Panc1 (cell line): ENCODE measurements around the gene FRK. TPM values are rescaled to one million over a fixed set of nuclear protein-coding genes. Genes with fewer than 3 reads are reported as not detected.
"Not testable (repeated sequence)": the region's sequence is repeated elsewhere in the genome, so short reads cannot be mapped to it uniquely, and the experiment has no call there.

Source experiments
- ATAC-seq: fragments of 200-7000 bp; cut with Tn5 transposase; 2 replicates; pipeline ENCODE4 v1.9.1; 2020; ENCODE audit warnings: mild to moderate bottlenecking, moderate library complexity
- BruUV-seq: library from RNA; stranded (reverse); fragments of 400-500 nt; replicated peaks from 2 replicates; lab custom pipeline; 2021; lab: Mats Ljungman, UMichigan
- CTCF ChIA-PET: fragments of 300-600 bp; sonication (Branson Sonifier 250); formaldehyde crosslinking; loops from one replicate; lab custom pipeline; 2022; ENCODE audit warnings: antibody characterized with exemption; lab: Charles Lee
- POLR2A ChIA-PET: fragments of 300-600 bp; sonication (Branson Sonifier 250); formaldehyde crosslinking; loops from one replicate; lab custom pipeline; 2022; ENCODE audit warnings: antibody characterized with exemption; lab: Charles Lee
- DNase-seq: peaks from one replicate; pipeline ENCODE4 v3.0.0-alpha.2; 2010; ENCODE audit warnings: low read depth, low spot score
- H3K27ac ChIP-seq: 2 replicates; pipeline ENCODE4 v1.5.1; 2011; ENCODE audit warnings: mild to moderate bottlenecking, low read length, inconsistent platforms
- H3K27me3 ChIP-seq: fragments of 200-500 bp; sonication (Bioruptor generic); 2 replicates; pipeline ENCODE4 v1.6.0; 2014; ENCODE audit warnings: low read length, inconsistent platforms; ENCODE audit not compliant: control insufficient read depth, insufficient read depth
- H3K36me3 ChIP-seq: fragments of 200-500 bp; sonication (Bioruptor generic); 2 replicates; pipeline ENCODE4 v1.5.1; 2014; ENCODE audit warnings: inconsistent platforms, mild to moderate bottlenecking, low read length, moderate library complexity; ENCODE audit not compliant: control insufficient read depth, insufficient read depth
- H3K4me1 ChIP-seq: 2 replicates; pipeline ENCODE4 v1.5.1; 2011; ENCODE audit warnings: inconsistent platforms, mild to moderate bottlenecking, low read length, moderate library complexity; ENCODE audit not compliant: control insufficient read depth, insufficient read depth
- H3K4me3 ChIP-seq, 2 experiments: 2 replicates each; pipeline ENCODE4 v1.5.1; 2011 to 2012; ENCODE audit warnings: low read depth in 2 of 2, low read length in 2 of 2, mild to moderate bottlenecking in 2 of 2, inconsistent platforms in 1 of 2, moderate library complexity in 1 of 2
- H3K9me3 ChIP-seq: fragments of 200-500 bp; sonication (Bioruptor generic); 2 replicates; pipeline ENCODE4 v1.5.1; 2014; ENCODE audit warnings: low read depth, mild to moderate bottlenecking, inconsistent platforms, low read length, moderate library complexity; ENCODE audit not compliant: control insufficient read depth, insufficient read depth
- POLR2AphosphoS5 ChIP-seq: IDR thresholded peaks from 2 replicates; pipeline ENCODE4 v1.6.1; 2012; ENCODE audit warnings: mild to moderate bottlenecking, low read depth, low read length, moderate library complexity
- REST ChIP-seq, 2 experiments: IDR thresholded peaks; 2 replicates each; pipeline ENCODE4 v1.6.1; 2011 to 2012; ENCODE audit warnings: low read depth in 2 of 2, control low read depth in 1 of 2, low read length in 1 of 2, mild to moderate bottlenecking in 1 of 2, moderate library complexity in 1 of 2; ENCODE audit not compliant: insufficient read depth in 1 of 2
- SIN3A ChIP-seq: IDR thresholded peaks from 2 replicates; pipeline ENCODE4 v1.6.1; 2012; ENCODE audit warnings: low read depth, mild to moderate bottlenecking, low read length, moderate library complexity, borderline replicate concordance; ENCODE audit not compliant: insufficient read depth
- TCF7L2 ChIP-seq: IDR thresholded peaks from 2 replicates; pipeline ENCODE4 v1.6.1; 2011; ENCODE audit warnings: mild to moderate bottlenecking, low read depth, low read length, inconsistent platforms
- in situ Hi-C: cut with HindIII; loops from 2 replicates; pipeline ENCODE4 v1.10.0; 2016; ENCODE audit warnings: low sequenced_read_pairs, low pct_unique_long_range_greater_than_20kb
- intact Hi-C: fragments of 100-400 bp; cut with micrococcal nuclease; formaldehyde crosslinking; loops from one replicate; pipeline ENCODE4 v1.10.0; 2022; ENCODE audit not compliant: unreplicated experiment
- total RNA-seq: library from RNA; stranded (reverse); gene quantifications from one replicate; pipeline ENCODE4 v1.2.1, GENCODE V29; 2021; ENCODE audit not compliant: unreplicated experiment
- TF ChIP-seq, protein P1 (sequence below): fragments of 450-650 bp; IDR thresholded peaks from 2 replicates; pipeline ENCODE4 v1.5.1; 2017; ENCODE audit warnings: mild to moderate bottlenecking

The FRK gene
- total RNA-seq, 1 experiment from 2014 or later: 2.5 TPM

DNA sequence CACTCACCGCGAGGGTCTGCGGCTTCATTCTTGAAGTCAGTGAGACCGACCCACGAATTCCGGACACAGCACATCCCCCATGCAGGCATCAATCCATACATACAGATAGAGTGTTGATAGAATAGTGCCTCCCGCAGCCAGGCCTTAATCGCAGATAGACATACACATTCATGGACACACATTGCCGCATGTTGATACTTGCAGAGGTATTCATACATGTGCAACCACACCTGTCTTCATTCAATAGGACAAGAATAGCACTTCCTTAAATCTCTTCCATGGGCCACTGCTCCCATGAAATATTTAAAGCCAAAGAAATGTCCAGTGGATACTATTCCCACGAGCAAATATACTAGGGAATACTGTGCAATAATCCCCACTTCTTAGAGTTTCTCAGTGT, 170.5 kb downstream of the FRK start:
- H3K4me1 ChIP-seq: no peaks in the 10 kb centered on the region
- CTCF ChIA-PET: no interaction called here
- no TSS peak for BruUV-seq
- intact Hi-C loops (loop anchor here (10.0 kb wide), 1 partner anchor 1795 kb away; no protein-coding TSS in a partner anchor), in situ Hi-C loops (no loop called here)
- no peaks in the 10 kb centered on the region for H3K9me3 ChIP-seq
- ATAC-seq (no peak), DNase-seq (no peak)
- H3K27me3 ChIP-seq: no peaks in the 10 kb centered on the region; the same call in 1 of the 2 replicates
- TF ChIP-seq POLR2AphosphoS5: no peak
- TF ChIP-seq SIN3A: no peak
- no peak for TF ChIP-seq TCF7L2
- TF ChIP-seq, protein P1, sequence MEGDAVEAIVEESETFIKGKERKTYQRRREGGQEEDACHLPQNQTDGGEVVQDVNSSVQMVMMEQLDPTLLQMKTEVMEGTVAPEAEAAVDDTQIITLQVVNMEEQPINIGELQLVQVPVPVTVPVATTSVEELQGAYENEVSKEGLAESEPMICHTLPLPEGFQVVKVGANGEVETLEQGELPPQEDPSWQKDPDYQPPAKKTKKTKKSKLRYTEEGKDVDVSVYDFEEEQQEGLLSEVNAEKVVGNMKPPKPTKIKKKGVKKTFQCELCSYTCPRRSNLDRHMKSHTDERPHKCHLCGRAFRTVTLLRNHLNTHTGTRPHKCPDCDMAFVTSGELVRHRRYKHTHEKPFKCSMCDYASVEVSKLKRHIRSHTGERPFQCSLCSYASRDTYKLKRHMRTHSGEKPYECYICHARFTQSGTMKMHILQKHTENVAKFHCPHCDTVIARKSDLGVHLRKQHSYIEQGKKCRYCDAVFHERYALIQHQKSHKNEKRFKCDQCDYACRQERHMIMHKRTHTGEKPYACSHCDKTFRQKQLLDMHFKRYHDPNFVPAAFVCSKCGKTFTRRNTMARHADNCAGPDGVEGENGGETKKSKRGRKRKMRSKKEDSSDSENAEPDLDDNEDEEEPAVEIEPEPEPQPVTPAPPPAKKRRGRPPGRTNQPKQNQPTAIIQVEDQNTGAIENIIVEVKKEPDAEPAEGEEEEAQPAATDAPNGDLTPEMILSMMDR: no peak
- TF ChIP-seq REST (IDR thresholded peaks at IDR 0.05; ENCODE audit: insufficient read depth in 1 of 2, low read depth in 2 of 2, low read length in 1 of 2): no peak
- H3K36me3 ChIP-seq: no peaks in the 10 kb centered on the region
- no peak overlapping the region for H3K4me3 ChIP-seq
- POLR2A ChIA-PET: no interaction called here
- no peak overlapping the region for H3K27ac ChIP-seq

GRCh38 chr6:115888687-115889470, 171.8 kb downstream of the FRK start:
- H3K27me3 ChIP-seq, H3K27ac ChIP-seq, intact Hi-C loops, H3K9me3 ChIP-seq, in situ Hi-C loops, H3K36me3 ChIP-seq, BruUV-seq, POLR2A ChIA-PET, H3K4me1 ChIP-seq, H3K4me3 ChIP-seq, DNase-seq, ATAC-seq, CTCF ChIA-PET: not testable (repeated sequence)

DNA sequence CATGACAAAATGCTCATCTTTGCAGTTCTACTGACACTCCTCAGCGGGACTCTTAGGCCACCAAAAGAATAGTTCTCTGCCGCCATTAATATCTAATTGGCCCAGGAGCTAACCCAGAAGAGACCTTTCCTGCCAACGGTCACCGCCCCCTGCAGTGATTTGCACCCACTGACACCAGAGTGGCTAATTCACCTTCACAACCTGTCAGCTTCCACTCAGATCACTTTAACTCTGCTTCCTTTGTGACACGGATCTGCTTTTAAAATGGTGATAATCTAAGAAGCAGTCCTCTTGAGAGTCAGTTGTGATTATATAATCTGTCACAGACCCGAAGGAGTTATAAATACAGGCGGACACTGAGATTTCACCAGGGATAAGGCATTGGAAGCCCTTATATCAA, 172.8 kb downstream of the FRK start:
- TF ChIP-seq SIN3A: no peak
- in situ Hi-C loops: no loop called here
- DNase-seq (no peak), ATAC-seq (no peak)
- Histone ChIP-seq H3K36me3 (no peaks in the 10 kb centered on the region), H3K27me3 (no peaks in the 10 kb centered on the region; the same call in 1 of the 2 replicates), H3K4me3 (no peak overlapping the region), H3K4me1 (no peaks in the 10 kb centered on the region), H3K27ac (no peak overlapping the region), H3K9me3 (no peaks in the 10 kb centered on the region)
- CTCF ChIA-PET: no interaction called here
- POLR2A ChIA-PET: no interaction called here
- BruUV-seq: no TSS peak
- intact Hi-C loops: no loop called here
